Nephron progenitor cell (in vitro differentiated cells): Measurements from ENCODE around the gene AUP1.

Experiments used
- DNase-seq: peaks from one replicate; pipeline ENCODE4 v3.0.0; 2021
- H3K27ac Mint-ChIP-seq: 2 replicates; pipeline ENCODE4 v1.8.0; 2021; ENCODE audit warnings: mild to moderate bottlenecking, moderate library complexity, mixed read lengths
- H3K27me3 Mint-ChIP-seq: 2 replicates; pipeline ENCODE4 v1.8.0; 2021; ENCODE audit warnings: mild to moderate bottlenecking, low read depth, mixed read lengths; ENCODE audit not compliant: poor library complexity
- H3K36me3 Mint-ChIP-seq: 2 replicates; pipeline ENCODE4 v1.8.0; 2021; ENCODE audit warnings: low read depth, mixed read lengths
- H3K4me1 Mint-ChIP-seq: 2 replicates; pipeline ENCODE4 v1.8.0; 2021; ENCODE audit warnings: mixed read lengths
- H3K4me3 Mint-ChIP-seq: 2 replicates; pipeline ENCODE4 v1.8.0; 2021; ENCODE audit warnings: mild to moderate bottlenecking, moderate library complexity, mixed read lengths
- H3K9me3 Mint-ChIP-seq: 2 replicates; pipeline ENCODE4 v1.8.0; 2021; ENCODE audit warnings: mild to moderate bottlenecking, moderate library complexity, mixed read lengths
- CTCF ChIP-seq: fragments of 200-600 bp; sonication (generic); IDR thresholded peaks from 2 replicates; pipeline ENCODE4 v1.5.0; 2021; ENCODE audit warnings: antibody characterized with exemption

Gene AUP1

GRCh38 chr2:74575320-74575719 is 45.8 kb upstream of the AUP1 start:
- DNase-seq: no peak
- Mint-ChIP-seq H3K4me3 (no peak overlapping the region), H3K4me1 (peaks cover 16% of the 10 kb centered on the region), H3K27ac (no peak overlapping the region), H3K27me3 (peaks cover 25% of the 10 kb centered on the region), H3K9me3 (peaks cover 4% of the 10 kb centered on the region), H3K36me3 (no peaks in the 10 kb centered on the region)
- no peak for TF ChIP-seq CTCF

- Mint-ChIP-seq H3K4me1 (peaks cover 16% of the 10 kb centered on the region), H3K9me3 (peaks cover 4% of the 10 kb centered on the region), H3K27ac (no peak overlapping the region), H3K27me3 (peaks cover 14% of the 10 kb centered on the region), H3K36me3 (no peaks in the 10 kb centered on the region), H3K4me3 (no peak overlapping the region)
- DNase-seq: no peak
- no peak for TF ChIP-seq CTCF
Observed at GRCh38 chr2:74573747-74574562, 44.4 kb upstream of the AUP1 start.

- Mint-ChIP-seq H3K27ac (no peak overlapping the region), H3K27me3 (peaks cover 29% of the 10 kb centered on the region), H3K4me3 (no peak overlapping the region), H3K36me3 (no peaks in the 10 kb centered on the region), H3K4me1 (peaks cover 16% of the 10 kb centered on the region), H3K9me3 (peaks cover 4% of the 10 kb centered on the region)
- no peak for DNase-seq
- TF ChIP-seq CTCF: peak; percentile 9
Observed at GRCh38 chr2:74572178-74572925, 42.8 kb upstream of the AUP1 start.

GRCh38 chr2:74571058-74571457 is 41.6 kb upstream of the AUP1 start:
- H3K4me3 Mint-ChIP-seq: no peak overlapping the region
- peaks cover 39% of the 10 kb centered on the region for H3K27me3 Mint-ChIP-seq
- no peak for TF ChIP-seq CTCF
- no peaks in the 10 kb centered on the region for H3K36me3 Mint-ChIP-seq
- peaks cover 7% of the 10 kb centered on the region for H3K4me1 Mint-ChIP-seq
- peaks cover 4% of the 10 kb centered on the region for H3K9me3 Mint-ChIP-seq
- no peak for DNase-seq
- no peak overlapping the region for H3K27ac Mint-ChIP-seq

- H3K4me1 Mint-ChIP-seq: peaks cover 5% of the 10 kb centered on the region
- TF ChIP-seq CTCF: no peak
- H3K36me3 Mint-ChIP-seq: no peaks in the 10 kb centered on the region
- no peak overlapping the region for H3K27ac Mint-ChIP-seq
- H3K27me3 Mint-ChIP-seq: peaks cover 46% of the 10 kb centered on the region
- no peak overlapping the region for H3K4me3 Mint-ChIP-seq
- H3K9me3 Mint-ChIP-seq: peaks cover 3% of the 10 kb centered on the region
- DNase-seq: no peak
Observed at GRCh38 chr2:74569686-74570085, 40.2 kb upstream of the AUP1 start.
